ENCODE data around the gene INPP5A. TPM values are rescaled to one million over a fixed set of nuclear protein-coding genes. Genes with fewer than 3 reads are reported as not detected.

Gene INPP5A
- total RNA-seq, 1 donor from 2014 or later: 30.6 TPM

GRCh38 chr10:132583456-132583855 lies 45.9 kb downstream of the INPP5A start:
- no peak for TF ChIP-seq CTCF (IDR thresholded peaks at IDR 0.05; ENCODE audit: unreplicated experiment)
- Mint-ChIP-seq H3K27ac (no peak overlapping the region), H3K4me3 (ENCODE audit: low read depth) (no peak overlapping the region)

DNA sequence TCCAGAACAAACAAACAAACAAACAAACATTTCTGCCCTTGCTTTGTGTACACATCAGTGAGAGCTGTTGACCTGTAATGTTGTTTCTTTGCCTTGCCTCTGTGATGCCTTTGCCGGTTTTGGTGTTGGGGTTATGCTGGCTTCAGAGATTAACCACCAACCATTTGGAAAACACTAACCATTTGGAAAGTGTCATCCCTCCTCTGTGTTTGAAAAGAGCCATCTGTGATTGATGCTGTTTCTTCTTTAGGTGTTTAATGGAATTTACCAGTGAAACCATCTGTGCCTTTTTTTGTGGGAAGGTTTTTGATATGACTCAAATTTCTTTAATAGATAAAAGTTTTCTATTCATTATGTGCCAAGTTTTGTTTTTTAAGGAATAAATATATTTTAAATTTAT lies 46.5 kb downstream of the INPP5A start:
- TF ChIP-seq CTCF (IDR thresholded peaks at IDR 0.05; ENCODE audit: unreplicated experiment): no peak
- peaks cover 4% of the 10 kb centered on the region for H3K36me3 Mint-ChIP-seq (ENCODE audit: insufficient read depth)
- no peaks in the 10 kb centered on the region for H3K4me1 Mint-ChIP-seq (ENCODE audit: low read depth)
- H3K9me3 Mint-ChIP-seq (ENCODE audit: low read depth): peaks cover 3% of the 10 kb centered on the region
- no peak overlapping the region for H3K27ac Mint-ChIP-seq
- H3K4me3 Mint-ChIP-seq (ENCODE audit: low read depth): no peak overlapping the region
- no peaks in the 10 kb centered on the region for H3K27me3 Mint-ChIP-seq
- no peak for DNase-seq (ENCODE audit: low spot score, unreplicated experiment)

More at GRCh38 chr10:132583456-132583855, 45.9 kb downstream of the INPP5A start:
- no peak for DNase-seq (ENCODE audit: low spot score, unreplicated experiment)
- H3K36me3 Mint-ChIP-seq (ENCODE audit: insufficient read depth): peaks cover 2% of the 10 kb centered on the region
- peaks cover 3% of the 10 kb centered on the region for H3K9me3 Mint-ChIP-seq (ENCODE audit: low read depth)
- no peaks in the 10 kb centered on the region for H3K4me1 Mint-ChIP-seq (ENCODE audit: low read depth)
- H3K27me3 Mint-ChIP-seq: no peaks in the 10 kb centered on the region

DNA sequence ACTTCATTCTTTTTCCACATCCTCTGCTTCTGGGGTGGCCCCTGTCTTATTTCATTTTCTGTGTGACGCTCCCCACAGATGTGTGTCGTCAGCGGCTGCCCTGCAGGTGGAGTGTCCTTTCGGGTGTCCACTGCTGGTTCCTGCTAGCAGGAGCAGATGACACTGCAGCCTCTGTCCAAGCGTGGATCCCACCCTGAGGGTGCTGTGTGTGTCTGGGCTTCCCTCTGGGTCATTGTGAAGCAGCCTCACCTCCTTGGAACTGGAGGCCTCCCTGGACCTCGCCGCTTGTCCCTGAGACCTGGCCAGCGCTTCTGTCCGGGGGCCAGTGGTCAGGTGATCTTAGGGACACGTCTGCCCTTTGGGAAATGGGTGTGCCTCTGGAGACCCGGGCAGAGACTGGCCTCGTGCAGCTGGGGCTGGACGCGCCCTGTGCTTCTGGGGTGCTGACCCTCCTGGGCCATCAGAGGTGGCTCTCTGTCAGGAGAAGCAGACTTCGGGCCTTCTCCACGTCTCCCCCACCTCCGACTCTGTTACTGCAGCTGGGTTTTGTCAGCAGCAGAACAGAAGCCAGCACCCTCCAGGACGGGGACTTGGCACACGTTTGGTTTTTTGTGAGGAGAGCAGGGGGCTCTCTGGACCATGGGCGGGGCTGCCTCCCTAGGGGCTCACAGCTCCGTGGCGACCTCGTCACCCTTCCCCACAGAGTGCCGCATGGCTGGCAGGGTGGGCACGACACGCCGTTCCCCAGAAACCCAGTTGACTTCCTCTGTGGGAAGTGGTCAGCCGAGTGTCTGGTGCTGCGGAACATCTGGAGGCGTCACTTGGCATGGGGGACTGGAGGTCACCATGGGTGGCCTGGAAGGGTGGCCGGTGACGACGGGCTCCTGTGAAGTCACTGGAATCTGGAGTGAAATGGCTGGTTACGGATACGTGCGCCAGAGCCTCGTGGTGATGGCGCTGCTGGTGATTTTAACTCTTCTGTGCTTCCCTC lies 48.4 kb downstream of the INPP5A start:
- TF ChIP-seq CTCF (IDR thresholded peaks at IDR 0.05; ENCODE audit: unreplicated experiment): no peak
- peaks cover 7% of the 10 kb centered on the region for H3K36me3 Mint-ChIP-seq (ENCODE audit: insufficient read depth)
- no peak for DNase-seq (ENCODE audit: low spot score, unreplicated experiment)
- peaks cover 5% of the 10 kb centered on the region for H3K9me3 Mint-ChIP-seq (ENCODE audit: low read depth)
- no peaks in the 10 kb centered on the region for H3K27me3 Mint-ChIP-seq
- no peak overlapping the region for H3K4me3 Mint-ChIP-seq (ENCODE audit: low read depth)
- peaks cover 1% of the 10 kb centered on the region for H3K4me1 Mint-ChIP-seq (ENCODE audit: low read depth)
- no peak overlapping the region for H3K27ac Mint-ChIP-seq

DNA sequence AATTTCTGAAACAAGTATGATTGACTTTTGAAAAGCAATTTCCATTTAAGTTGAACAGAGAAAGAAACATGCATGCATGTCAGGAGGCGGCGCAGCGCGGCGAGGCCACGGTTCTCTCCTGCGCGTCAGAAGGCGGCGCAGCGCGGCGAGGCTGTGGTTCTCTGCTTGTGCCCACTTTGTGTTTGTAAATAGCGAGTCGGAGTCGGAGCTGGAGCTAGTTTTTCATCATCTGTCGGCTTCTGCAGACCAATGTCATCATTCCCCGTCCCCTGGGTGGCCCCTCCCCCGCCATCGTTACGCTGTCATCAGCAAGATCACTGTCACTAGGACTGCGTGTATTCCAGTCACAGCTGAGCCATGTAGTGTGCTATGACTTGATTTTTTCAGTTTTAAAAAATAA lies 49.2 kb downstream of the INPP5A start:
- no peak overlapping the region for H3K4me3 Mint-ChIP-seq (ENCODE audit: low read depth)
- peaks cover 4% of the 10 kb centered on the region for H3K4me1 Mint-ChIP-seq (ENCODE audit: low read depth)
- H3K9me3 Mint-ChIP-seq (ENCODE audit: low read depth): peaks cover 5% of the 10 kb centered on the region
- DNase-seq (ENCODE audit: low spot score, unreplicated experiment): no peak
- no peaks in the 10 kb centered on the region for H3K27me3 Mint-ChIP-seq
- no peak for TF ChIP-seq CTCF (IDR thresholded peaks at IDR 0.05; ENCODE audit: unreplicated experiment)
- peaks cover 7% of the 10 kb centered on the region for H3K36me3 Mint-ChIP-seq (ENCODE audit: insufficient read depth)
- H3K27ac Mint-ChIP-seq: no peak overlapping the region

GRCh38 chr10:132587175-132587574 lies 49.6 kb downstream of the INPP5A start:
- Mint-ChIP-seq H3K9me3 (ENCODE audit: low read depth) (peaks cover 5% of the 10 kb centered on the region), H3K36me3 (ENCODE audit: insufficient read depth) (peaks cover 7% of the 10 kb centered on the region), H3K4me3 (ENCODE audit: low read depth) (no peak overlapping the region), H3K27me3 (no peaks in the 10 kb centered on the region), H3K27ac (no peak overlapping the region), H3K4me1 (ENCODE audit: low read depth) (peaks cover 4% of the 10 kb centered on the region)
- TF ChIP-seq CTCF (IDR thresholded peaks at IDR 0.05; ENCODE audit: unreplicated experiment): no peak
- DNase-seq (ENCODE audit: low spot score, unreplicated experiment): no peak

All from progenitor cell of endocrine pancreas (in vitro differentiated cells).